ENCODE results near the gene TOMM20. TPM values are rescaled to one million over a fixed set of nuclear protein-coding genes. Genes with fewer than 3 reads are reported as not detected.

The TOMM20 gene
- total and polyA plus RNA-seq, 9 of the 15 experiments (the other 6 are each of a cell fraction or from before 2014, with no cell fraction given) = 70.6 to 334 (median 159) TPM

GRCh38 chr1:235100194-235100772, 28.4 kb downstream of the TOMM20 start (continued):
- no peak for TF ChIP-seq POLR2B (IDR thresholded peaks at IDR 0.05; ENCODE audit: low read depth, partially characterized antibody)
- TF ChIP-seq HNRNPK (IDR thresholded peaks at IDR 0.05; ENCODE audit: low read depth, low read length, poor library complexity, severe bottlenecking) = no peak
- no peak for TF ChIP-seq ZNF511 (CRISPR knock-in tag; IDR thresholded peaks at IDR 0.05)
- TF ChIP-seq, protein P1, sequence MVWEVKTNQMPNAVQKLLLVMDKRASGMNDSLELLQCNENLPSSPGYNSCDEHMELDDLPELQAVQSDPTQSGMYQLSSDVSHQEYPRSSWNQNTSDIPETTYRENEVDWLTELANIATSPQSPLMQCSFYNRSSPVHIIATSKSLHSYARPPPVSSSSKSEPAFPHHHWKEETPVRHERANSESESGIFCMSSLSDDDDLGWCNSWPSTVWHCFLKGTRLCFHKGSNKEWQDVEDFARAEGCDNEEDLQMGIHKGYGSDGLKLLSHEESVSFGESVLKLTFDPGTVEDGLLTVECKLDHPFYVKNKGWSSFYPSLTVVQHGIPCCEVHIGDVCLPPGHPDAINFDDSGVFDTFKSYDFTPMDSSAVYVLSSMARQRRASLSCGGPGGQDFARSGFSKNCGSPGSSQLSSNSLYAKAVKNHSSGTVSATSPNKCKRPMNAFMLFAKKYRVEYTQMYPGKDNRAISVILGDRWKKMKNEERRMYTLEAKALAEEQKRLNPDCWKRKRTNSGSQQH (CRISPR knock-in tag; IDR thresholded peaks at IDR 0.05) = no peak
- no peak for TF ChIP-seq ZNF354B (CRISPR knock-in tag; IDR thresholded peaks at IDR 0.05)
- TF ChIP-seq DACH1 (IDR thresholded peaks at IDR 0.05; ENCODE audit: partially characterized antibody) = peak; percentile 67
- TF ChIP-seq RFX1 (IDR thresholded peaks at IDR 0.05) = peak; percentile 62; the same call in 1 of the 2 replicates
- TF ChIP-seq E2F3 (CRISPR knock-in tag; IDR thresholded peaks at IDR 0.05) = no peak
- TF ChIP-seq FIP1L1 (IDR thresholded peaks at IDR 0.05; ENCODE audit: low read depth, low read length, poor library complexity, severe bottlenecking) = no peak
- no peak for TF ChIP-seq NBN (IDR thresholded peaks at IDR 0.05; ENCODE audit: low read depth)
- no peak for TF ChIP-seq RBM14 (IDR thresholded peaks at IDR 0.05; ENCODE audit: borderline replicate concordance, insufficient read depth, low read depth, low read length)
- TF ChIP-seq E2F4 (CRISPR knock-in tag; IDR thresholded peaks at IDR 0.05; ENCODE audit: low read depth) = no peak
- no peak for TF ChIP-seq HEY1 (CRISPR knock-in tag; IDR thresholded peaks at IDR 0.05; ENCODE audit: borderline replicate concordance)
- no peak for TF ChIP-seq CSDE1 (IDR thresholded peaks at IDR 0.05)
- TF ChIP-seq ZNF77 (CRISPR knock-in tag; IDR thresholded peaks at IDR 0.05) = no peak
- TF ChIP-seq MTA2 (IDR thresholded peaks at IDR 0.05; ENCODE audit: low read depth) = no peak
- TF ChIP-seq RUNX1 (IDR thresholded peaks at IDR 0.05; ENCODE audit: low read depth) = no peak
- peak; percentile 43; the same call in 1 of the 2 replicates for TF ChIP-seq TFAP4 (CRISPR knock-in tag; IDR thresholded peaks at IDR 0.05; ENCODE audit: borderline replicate concordance)
- no peak for TF ChIP-seq KDM5B (IDR thresholded peaks at IDR 0.05; ENCODE audit: insufficient replicate concordance, low read depth, low read length)
- no peak for TF ChIP-seq RFX5 (IDR thresholded peaks at IDR 0.05; ENCODE audit: low read depth, low read length)
